Thyroid gland (tissue), 4 donors: Measurements from ENCODE around the gene RASA3. TPM values are rescaled to one million over a fixed set of nuclear protein-coding genes. Genes with fewer than 3 reads are reported as not detected.
"Not testable (repeated sequence)": the region's sequence is repeated elsewhere in the genome, so short reads cannot be mapped to it uniquely, and the experiment has no call there.

Source experiments
- DNase-seq, 2 donors: peaks; one replicate each; pipeline ENCODE4 v3.0.0-alpha.2; 2019
- H3K27ac ChIP-seq, 3 donors: fragments of 200-600 bp; sonication (generic); 1 replicate in 2 of 3; 2 replicates in 1 of 3; pipeline ENCODE4 v1.5.1; 2016 to 2019; ENCODE audit warnings: mild to moderate bottlenecking in 1 of 3, moderate library complexity in 1 of 3
- H3K27me3 ChIP-seq: fragments of 200-600 bp; sonication (generic); one replicate; pipeline ENCODE4 v1.5.1; 2019
- H3K36me3 ChIP-seq, 2 donors: fragments of 200-600 bp; sonication (generic); one replicate each; pipeline ENCODE4 v1.5.1; 2016 to 2019
- H3K4me1 ChIP-seq, 2 donors: fragments of 200-600 bp; sonication (generic); one replicate each; pipeline ENCODE4 v1.5.1; 2017 to 2019
- H3K4me3 ChIP-seq, 3 donors: fragments of 200-600 bp; sonication (generic); replicated peaks in 1 of 3; 1 replicate in 2 of 3; 2 replicates in 1 of 3; pipeline ENCODE4 v1.5.1; 2016; ENCODE audit warnings: mild to moderate bottlenecking in 1 of 3
- H3K9me3 ChIP-seq: fragments of 200-600 bp; sonication (generic); one replicate; pipeline ENCODE4 v1.5.1; 2017
- POLR2A ChIP-seq, 2 donors: fragments of 450-650 bp; IDR thresholded peaks; one replicate each; pipeline ENCODE4 v1.6.1; 2017; ENCODE audit warnings: antibody characterized with exemption in 2 of 2, mild to moderate bottlenecking in 2 of 2, moderate library complexity in 1 of 2
- WGBS, 2 donors: methylation state at CpG; one replicate each; pipeline ENCODE4 v1.1.5; 2017; 5-methylcytosine and 5-hydroxymethylcytosine counted together
- intact Hi-C: fragments of 100-400 bp; cut with DNase I; formaldehyde crosslinking; loops from one replicate; pipeline ENCODE4 v1.15.1; 2023
- total RNA-seq, 4 donors: library from RNA; depleted of rRNA; stranded (reverse); fragments of >200 nt; gene quantifications; one replicate each; pipeline ENCODE4 v1.2.3, GENCODE V29; 2016
- TF ChIP-seq, protein P1 (sequence below), 6 experiments: fragments of 200-600 bp in 3 of 6; fragments of 450-650 bp in 3 of 6; sonication (generic) in 3 of 6; IDR thresholded peaks; one replicate each; pipeline ENCODE4 v1.5.1; 2016 to 2019; ENCODE audit warnings: antibody characterized with exemption in 6 of 6, mild to moderate bottlenecking in 2 of 6, inconsistent platforms in 1 of 6, moderate library complexity in 1 of 6

Gene RASA3
- total RNA-seq, 4 donors from 2014 or later: 22.3 to 32.3 (median 25.5) TPM

DNA sequence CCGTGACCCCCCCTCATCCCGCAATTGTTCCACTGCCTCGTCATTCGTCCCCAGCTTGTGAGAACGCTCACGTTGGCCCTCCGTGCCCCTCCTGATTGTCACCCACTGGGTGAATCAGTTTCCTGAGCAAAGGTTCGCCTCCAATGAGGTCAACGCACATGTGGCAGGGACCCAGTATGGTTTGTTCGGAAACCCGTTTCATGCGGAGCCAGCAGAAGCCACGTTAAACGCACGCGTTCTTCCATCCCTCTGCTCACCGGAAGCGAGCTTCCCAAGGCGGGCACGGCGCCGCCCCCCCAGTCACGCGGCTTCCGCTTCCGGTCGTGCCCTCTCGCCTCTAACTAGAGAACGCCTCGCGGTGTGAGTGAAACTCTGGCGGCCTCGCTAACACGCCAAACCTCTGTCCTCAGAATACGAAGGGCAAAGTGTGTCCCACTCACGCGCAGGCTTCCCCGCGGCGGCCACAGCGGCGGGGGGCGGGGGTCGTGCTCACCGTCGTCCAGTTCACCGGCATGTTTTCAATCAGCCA lies 28.7 kb upstream of the RASA3 start:
- H3K27me3 ChIP-seq: no peaks in the 10 kb centered on the region
- H3K36me3 ChIP-seq: no peaks in the 10 kb centered on the region
- H3K4me3 ChIP-seq: no peak overlapping the region
- no peak for DNase-seq
- no peak for TF ChIP-seq POLR2A (IDR thresholded peaks at IDR 0.05)
- TF ChIP-seq, protein P1, sequence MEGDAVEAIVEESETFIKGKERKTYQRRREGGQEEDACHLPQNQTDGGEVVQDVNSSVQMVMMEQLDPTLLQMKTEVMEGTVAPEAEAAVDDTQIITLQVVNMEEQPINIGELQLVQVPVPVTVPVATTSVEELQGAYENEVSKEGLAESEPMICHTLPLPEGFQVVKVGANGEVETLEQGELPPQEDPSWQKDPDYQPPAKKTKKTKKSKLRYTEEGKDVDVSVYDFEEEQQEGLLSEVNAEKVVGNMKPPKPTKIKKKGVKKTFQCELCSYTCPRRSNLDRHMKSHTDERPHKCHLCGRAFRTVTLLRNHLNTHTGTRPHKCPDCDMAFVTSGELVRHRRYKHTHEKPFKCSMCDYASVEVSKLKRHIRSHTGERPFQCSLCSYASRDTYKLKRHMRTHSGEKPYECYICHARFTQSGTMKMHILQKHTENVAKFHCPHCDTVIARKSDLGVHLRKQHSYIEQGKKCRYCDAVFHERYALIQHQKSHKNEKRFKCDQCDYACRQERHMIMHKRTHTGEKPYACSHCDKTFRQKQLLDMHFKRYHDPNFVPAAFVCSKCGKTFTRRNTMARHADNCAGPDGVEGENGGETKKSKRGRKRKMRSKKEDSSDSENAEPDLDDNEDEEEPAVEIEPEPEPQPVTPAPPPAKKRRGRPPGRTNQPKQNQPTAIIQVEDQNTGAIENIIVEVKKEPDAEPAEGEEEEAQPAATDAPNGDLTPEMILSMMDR (IDR thresholded peaks at IDR 0.05): no peak
- 93 to 95% methylated on average over 40 to 47 of the region's 47 CpGs for WGBS, 2 donors
- H3K4me1 ChIP-seq: peaks cover 0 to 7% of the 10 kb centered on the region in 2 donors
- no peak overlapping the region for H3K27ac ChIP-seq
- no peaks in the 10 kb centered on the region for H3K9me3 ChIP-seq
- intact Hi-C loops: no loop called here

DNA sequence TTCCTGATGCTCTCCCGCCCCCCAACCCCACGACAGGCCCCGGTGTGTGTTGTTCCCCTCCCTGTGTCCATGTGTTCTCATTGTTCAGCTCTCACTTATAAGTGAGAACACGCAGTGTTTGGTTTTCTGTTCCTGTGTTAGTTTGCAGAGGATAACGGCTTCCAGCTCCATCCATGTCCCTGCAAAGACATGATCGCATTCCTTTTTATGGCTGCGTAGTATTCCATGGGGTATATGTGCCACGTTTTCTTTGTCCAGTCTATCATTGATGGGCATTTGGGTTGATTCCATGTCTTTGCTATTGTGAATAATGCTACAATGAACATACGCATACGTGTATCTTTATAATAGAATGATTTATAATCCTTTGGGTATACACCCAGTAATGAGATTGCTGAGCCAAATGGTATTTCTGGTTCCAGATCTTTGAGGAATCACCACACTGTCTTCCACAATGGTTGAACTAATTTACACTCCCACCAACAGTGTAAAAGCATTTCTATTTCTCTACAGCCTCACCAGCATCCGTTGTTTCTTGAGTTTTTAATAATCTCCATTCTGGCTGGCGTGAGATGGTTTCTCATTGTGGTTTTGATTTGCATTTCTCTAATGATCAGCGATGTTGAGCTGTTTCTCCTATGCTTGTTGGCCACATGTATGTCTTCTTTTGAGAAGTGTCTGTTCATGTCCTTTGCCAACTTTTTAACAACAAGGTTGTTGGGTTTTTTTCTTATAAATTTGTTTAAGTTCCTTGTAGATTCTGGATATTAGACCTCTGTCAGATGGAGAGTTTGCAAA lies 26.6 kb upstream of the RASA3 start:
- H3K4me3 ChIP-seq, H3K4me1 ChIP-seq, H3K27ac ChIP-seq, H3K27me3 ChIP-seq, DNase-seq, H3K36me3 ChIP-seq, intact Hi-C loops, H3K9me3 ChIP-seq: not testable (repeated sequence)
- 78 to 90% methylated on average over 13 of the region's 13 CpGs for WGBS, 2 donors

DNA sequence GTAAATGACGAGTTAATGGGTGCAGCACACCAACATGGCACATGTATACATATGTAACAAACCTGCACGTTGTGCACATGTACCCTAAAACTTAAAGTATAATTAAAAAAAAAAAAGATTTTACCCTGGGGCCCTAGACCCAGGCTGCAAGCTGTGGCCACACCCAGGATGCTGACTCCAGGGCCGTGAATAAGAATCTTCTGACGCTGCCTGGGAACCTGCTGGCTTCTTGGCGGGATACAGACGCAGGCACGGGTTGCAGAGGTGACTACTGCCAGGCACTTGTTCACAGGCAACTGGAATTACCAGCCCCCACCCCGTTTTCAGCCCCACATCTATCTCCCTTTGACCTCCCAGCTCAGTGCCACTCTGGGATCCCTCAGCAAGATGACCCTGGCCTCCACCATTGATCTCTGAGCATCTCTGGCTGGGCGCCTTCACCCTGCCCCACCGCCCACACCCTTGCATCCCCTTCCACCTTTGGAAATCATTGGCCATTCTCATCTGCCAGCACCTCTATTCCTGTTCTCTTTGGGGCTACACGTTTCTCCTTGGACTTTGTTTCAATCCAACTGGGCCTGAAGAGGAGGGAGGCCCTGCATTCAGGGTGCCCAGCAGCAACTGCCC lies 25.6 kb upstream of the RASA3 start:
- TF ChIP-seq, protein P1 (IDR thresholded peaks at IDR 0.05): no peak
- no peak for TF ChIP-seq POLR2A (IDR thresholded peaks at IDR 0.05)
- 78 to 82% methylated on average over 10 to 11 of the region's 11 CpGs for WGBS, 2 donors
- Histone ChIP-seq H3K9me3 (no peaks in the 10 kb centered on the region), H3K4me3 (no peak overlapping the region), H3K36me3 (no peaks in the 10 kb centered on the region), H3K4me1 (peaks cover 0 to 7% of the 10 kb centered on the region in 2 donors), H3K27me3 (no peaks in the 10 kb centered on the region), H3K27ac (no peak overlapping the region)
- DNase-seq: no peak
- intact Hi-C loops: no loop called here

DNA sequence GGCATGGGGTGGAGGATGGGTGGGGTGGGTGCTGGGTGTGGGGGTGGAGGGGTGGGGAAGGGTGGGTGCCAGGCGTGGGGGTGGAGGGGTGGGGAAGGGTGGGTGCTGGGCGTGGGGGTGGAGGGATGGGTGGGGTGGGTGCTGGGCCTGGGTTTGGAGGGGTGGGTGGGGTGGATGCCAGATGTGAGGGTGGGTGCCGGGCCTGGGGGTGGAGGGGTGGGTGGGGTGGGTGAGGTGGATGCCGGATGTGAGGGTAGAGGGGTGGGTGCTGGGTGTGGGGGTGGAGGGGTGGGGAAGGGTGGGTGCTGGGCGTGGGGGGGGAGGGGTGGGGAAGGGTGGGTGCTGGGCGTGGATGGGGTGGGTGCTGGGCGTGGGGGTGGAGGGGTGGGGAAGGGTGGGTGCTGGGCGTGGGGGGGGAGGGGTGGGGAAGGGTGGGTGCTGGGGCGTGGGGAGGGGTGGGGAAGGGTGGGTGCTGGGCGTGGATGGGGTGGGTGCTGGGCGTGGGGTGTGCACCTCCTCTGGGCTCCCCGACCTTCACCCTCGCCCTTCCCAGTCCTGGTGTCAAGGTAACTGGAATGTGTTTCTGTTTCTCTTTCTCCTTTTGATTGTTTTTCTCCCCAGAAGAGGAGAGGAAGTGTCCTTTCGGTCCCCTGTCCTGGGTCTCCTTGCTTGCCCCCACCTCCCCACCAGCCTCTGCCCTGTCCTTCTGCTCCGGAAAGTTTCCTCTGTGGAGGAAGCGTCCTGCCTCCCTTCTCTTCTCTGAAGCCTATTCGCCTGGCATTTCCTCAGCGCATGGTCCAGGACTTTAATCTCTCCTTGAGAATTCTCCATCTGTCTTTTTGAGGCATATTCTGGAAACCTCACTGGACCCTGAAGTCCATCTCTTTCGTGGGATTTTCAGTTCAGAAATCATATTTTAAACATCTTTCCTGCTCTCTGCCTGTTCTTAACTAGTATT lies 23.8 kb upstream of the RASA3 start:
- Histone ChIP-seq H3K9me3 (no peaks in the 10 kb centered on the region), H3K4me3 (no peak overlapping the region), H3K27ac (no peak overlapping the region), H3K4me1 (no peaks in the 10 kb centered on the region), H3K27me3 (no peaks in the 10 kb centered on the region), H3K36me3 (no peaks in the 10 kb centered on the region)
- intact Hi-C loops: no loop called here
- DNase-seq: no peak
- TF ChIP-seq, protein P1 (IDR thresholded peaks at IDR 0.05): no peak
- TF ChIP-seq POLR2A (IDR thresholded peaks at IDR 0.05): no peak
- WGBS, 2 donors: 56 to 67% methylated on average over 10 to 11 of the region's 19 CpGs

DNA sequence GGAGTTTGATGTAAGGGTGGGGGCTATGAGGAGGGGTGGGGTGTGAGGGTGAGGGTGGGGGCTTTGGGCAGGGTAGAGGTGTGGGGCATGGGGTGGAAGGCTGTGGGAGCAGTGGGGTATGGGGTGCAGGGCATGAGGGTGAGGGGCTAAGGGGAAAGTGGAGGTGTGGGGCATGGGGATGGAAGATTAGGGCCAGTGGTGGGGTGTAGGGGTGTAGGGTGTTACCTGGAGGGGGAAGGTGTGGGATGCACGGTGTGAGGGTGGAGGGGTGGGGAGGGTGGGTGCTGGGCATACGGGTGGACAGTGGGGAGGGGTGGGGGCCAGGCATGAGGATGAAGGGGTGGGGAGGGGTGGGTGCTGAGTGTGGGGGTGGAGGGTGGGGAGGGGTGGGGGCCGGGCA lies 22.9 kb upstream of the RASA3 start:
- intact Hi-C loops: no loop called here
- no peak for DNase-seq
- H3K4me1 ChIP-seq: no peaks in the 10 kb centered on the region
- WGBS, 2 donors: 44% methylated on average over 1 of the region's 3 CpGs; no CpG with 5 or more reads in 1 of the 2 donors
- H3K4me3 ChIP-seq: no peak overlapping the region
- H3K36me3 ChIP-seq: no peaks in the 10 kb centered on the region
- H3K27ac ChIP-seq: no peak overlapping the region
- no peaks in the 10 kb centered on the region for H3K9me3 ChIP-seq
- TF ChIP-seq, protein P1 (IDR thresholded peaks at IDR 0.05): no peak
- no peak for TF ChIP-seq POLR2A (IDR thresholded peaks at IDR 0.05)
- H3K27me3 ChIP-seq: no peaks in the 10 kb centered on the region
